GM18873 (cell line): Measurements from ENCODE around the gene EHBP1L1.

Experiments used
- ATAC-seq: cut with Tn5 transposase; IDR thresholded peaks from one replicate; pipeline ENCODE4 v1.9.1; 2021; ENCODE audit warnings: mild to moderate bottlenecking, moderate library complexity, moderate number of reproducible peaks; ENCODE audit not compliant: unreplicated experiment, low FRiP score

EHBP1L1 gene

DNA sequence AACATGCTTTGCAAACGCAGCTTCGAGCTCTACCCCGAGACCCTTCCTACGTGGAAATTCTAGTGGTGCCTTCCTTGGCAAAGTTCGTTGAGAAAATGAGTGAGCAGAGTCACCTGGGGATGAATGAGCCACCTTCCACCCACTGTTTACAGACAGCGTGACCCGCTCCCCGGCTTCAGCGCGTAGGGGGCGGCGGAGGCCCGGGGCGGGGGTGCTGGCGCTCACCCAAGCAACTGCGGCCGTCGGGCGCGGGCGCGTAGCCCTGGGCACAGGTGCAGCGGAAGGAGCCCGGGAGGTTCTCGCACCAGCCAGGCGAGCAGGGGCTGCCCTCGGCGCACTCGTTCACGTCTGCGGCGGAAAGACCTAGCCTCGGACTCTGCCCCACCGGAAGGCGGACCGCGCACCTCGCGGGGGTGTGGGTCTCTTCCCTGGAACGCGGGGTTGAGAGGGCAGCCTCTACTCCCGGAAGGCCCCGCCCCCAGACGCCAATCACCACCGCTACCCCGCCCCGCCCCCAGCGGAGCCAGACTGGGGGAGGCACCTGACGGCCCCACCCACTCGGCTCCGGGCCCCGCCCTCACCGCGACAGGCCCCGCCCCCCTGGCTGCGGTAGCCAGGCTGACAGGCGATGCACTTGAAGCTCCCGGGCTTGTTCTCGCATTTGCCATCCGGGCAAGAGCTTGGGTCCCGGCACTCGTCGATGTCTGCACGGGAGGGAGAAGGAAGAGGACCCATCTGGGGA is 29.5 kb upstream of the EHBP1L1 start:
- ATAC-seq = peak; percentile 46

DNA sequence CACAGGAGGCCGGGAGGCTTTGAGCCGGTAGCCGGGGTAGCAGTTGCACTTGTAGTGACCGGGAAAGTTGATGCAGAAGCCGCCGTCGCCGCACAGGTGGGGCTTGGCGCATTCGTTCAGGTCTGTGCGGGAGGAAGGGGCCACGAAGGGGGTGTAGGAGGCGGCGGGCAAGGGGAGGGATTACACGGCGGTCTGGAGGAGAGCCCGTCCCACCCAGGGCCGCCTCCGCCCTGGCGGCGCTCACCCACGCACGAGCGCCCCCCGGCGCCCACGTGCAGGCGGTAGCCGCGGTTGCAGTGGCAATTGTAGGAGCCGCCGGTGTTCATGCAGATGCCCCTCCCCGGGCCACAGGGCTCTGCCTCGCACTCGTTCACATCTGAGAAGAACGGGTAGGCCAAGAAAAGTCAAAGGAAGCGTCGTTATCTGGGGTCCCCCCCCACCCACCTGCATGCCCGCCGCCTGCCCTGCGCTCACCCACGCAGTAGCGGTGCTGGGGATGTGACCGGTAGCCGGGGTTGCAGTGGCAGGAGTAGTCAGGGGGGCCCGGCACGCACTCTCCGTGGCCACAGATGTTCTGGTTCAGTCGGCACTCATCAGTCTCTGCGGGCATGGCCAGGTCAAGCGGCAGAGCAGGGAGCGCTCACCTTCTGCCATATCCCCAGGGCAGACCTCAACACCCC is 28.3 kb upstream of the EHBP1L1 start:
- no peak for ATAC-seq

DNA sequence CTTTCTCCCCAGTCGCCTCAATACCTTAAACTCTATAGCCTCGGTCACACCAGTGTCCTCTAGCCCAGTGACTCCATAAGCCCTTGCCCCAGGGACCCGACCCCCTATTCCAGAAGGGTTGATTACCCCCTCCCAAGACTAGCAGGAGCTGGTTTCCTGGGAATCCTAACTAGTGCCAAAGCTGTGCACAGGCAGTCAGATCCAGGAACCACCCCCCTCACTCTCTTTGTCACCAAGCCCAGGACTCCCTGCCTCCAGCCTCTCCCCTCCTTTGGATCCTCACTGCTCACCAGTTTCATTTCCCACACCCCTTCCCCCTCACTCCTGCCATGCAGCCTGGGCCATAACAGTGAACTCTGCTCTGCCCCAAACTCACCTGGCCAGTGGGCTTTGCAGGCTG is 27.5 kb upstream of the EHBP1L1 start:
- no peak for ATAC-seq

DNA sequence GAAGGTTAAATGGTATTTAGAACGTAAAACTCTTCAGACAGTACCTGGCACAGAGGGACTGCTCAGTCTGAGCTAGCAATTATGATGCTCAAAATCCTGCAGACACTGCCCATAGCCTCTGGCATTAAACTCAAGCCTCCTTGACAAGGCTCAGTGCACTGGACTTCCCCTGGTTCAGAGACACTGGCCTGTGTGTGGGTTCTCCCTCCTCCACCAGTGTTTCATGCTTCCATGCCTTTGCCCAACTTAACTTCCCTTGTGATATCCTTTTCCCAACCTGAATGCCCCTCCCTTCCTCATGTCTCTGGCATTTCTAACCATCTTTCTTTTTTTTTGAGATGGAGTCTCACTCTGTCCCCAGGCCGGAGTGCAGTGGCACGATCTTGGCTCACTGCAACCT is 26.8 kb upstream of the EHBP1L1 start:
- ATAC-seq = no peak

DNA sequence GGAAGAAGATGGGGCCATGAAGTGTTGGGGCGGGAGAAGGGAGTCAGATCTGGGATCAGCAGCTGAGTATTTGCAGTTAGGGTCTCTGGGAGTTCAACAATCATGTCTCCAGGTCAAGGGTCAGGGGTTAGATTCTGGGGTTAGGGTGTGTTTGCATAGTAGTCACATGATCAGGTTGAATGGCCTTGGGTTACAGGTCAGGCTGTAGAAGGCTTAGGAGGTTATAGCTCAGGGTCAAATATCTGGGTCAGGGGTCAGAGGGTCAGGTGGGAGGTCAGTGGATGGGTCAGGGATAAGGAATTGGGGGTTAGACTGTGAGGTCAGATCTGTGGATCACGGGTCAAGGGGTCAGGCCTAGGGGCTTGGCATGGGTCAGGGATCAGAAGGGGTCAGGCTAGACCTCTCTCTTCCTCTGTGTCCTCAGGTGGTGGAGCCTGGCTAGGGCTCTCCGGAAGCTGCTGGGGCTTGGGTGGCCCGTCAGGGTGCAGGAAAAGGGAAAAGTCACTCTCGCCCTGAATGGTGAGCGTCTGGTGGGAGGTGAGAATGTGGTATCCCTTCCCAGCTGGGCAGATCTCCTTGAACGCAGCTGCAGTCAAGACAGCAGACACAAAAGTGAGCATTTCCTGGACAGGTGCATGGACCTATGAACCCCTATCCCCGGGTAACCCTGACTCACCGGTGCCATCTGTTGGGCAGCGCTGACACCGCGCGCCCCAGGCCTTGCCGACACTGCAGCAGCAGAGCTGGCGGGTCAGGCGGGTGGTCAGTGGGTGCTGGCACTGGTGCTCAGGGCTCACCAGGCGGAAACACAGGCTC is 24.1 kb upstream of the EHBP1L1 start:
- ATAC-seq = no peak

DNA sequence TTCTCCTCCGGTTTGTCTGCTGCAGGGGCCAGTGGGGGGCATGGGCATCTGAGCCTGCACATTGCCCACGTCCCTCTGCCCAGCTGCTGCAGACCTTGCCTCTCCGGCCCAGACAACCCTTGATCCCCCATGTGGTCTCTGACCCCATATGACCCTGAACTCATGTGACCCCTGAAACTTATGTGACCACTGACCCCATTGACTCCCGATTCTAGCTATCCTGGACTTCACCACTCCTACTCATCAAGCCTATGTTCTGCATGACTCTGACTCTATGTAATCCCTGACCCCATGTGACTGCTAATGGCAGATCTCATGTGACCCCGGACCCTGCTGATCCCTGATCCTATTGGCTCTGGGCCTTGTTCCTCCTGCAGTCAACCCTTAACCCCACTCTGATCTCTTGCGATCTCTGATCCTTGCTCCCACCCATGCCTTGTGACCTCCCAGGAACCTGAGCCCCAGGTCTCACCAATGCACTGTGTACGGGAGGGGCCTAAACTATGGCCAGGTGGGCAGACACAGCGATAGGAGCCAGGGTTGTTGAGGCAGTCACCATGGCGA is 23.4 kb upstream of the EHBP1L1 start:
- ATAC-seq = no peak

DNA sequence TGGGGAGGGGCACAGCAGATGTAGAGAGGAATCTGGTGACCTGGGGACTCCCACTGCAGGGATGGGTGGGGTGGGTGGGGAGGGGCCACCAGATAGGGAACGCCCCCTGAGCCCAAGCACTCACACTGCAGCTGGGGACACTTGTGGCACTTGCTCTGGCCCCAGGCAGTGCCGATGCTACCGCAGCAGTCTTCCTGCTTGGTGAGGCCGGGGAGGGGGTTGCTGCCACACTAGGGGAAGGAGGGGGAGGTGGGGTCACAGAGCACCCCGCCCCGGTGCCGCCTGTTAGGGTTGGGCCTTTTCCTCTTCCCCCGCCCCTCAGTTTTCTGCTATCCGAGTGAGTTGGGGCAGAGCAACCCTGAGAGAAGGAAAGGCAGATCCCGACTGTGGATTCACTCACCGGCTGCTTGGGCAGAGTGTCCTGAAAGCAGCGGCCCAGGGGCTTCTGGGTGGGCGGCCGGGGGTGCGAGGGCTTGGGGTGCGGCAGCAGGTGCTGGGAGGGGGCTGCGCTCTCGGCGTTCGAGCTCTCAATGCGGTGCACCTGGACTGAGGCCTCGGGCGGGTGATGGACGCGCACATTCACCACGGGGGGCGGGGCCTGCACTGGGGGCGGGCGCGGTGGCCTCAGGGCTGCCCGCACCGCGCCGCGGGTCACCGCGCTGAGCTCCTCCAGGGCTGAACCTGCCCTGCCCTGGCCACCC is 22.4 kb upstream of the EHBP1L1 start:
- no peak for ATAC-seq

DNA sequence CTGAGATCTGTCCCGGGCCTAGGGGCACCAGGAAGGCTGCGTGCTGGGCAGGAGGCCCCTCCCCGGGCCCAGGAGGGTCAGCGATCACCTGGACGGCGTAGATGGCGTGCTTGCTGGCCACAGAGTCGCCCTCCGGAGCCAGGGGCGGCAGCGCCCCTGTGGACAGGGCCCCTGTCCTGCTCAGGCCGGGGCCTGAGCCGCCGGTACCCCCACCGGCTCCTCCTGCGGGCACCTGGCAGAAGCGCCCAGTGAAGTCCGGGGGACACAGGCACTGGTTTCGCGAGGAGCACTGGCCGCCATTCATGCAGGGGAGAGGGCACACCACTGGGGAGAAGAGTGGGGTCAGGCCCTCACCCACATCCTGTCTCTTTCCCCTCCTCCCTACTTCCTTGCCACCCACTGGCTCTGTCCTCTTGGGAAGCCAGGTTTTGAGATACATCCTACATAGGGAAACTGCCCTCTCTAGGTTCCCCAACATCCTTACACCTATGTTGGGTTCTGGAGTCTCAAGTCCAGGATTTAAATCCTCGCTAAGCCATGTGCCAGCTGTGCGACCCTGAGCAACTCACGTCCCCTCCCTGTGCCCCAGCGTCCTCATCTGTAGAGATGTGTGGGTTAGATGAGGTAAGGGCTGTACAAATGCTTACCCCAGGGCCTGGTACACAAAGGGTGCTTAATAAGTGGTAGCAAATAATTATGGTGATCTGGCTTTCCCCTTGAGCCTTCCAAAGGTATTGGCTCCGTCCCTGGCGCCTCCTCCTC is 21.6 kb upstream of the EHBP1L1 start:
- no peak for ATAC-seq

DNA sequence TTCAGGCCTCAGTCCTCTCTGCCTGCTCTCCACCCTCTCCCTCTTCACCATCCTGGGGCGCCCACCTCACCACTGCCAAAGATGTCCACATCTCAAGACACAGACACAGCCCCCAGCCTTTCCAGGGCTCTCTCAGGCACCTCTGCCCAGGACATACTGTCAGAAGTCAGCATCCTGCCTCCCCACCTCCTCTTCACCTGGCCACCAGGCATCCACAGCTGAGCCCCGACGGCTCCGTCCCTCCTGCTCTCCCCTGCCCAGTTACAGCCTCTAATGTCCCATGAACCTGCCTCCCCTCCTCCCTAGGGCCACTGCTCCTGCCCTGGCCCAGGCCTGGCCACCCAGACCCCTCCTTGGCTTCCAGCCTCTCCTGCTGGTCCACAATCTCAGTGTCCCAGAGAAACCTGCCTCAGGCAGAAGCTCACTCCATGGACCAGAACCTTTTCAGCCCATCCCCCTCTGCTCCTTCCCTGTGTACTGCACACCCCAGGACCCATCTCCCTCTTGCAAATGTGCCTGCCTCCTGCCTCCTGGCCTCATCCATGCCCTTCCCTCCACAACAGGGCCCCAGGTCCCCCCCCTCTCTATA is 20.9 kb upstream of the EHBP1L1 start:
- no peak for ATAC-seq

DNA sequence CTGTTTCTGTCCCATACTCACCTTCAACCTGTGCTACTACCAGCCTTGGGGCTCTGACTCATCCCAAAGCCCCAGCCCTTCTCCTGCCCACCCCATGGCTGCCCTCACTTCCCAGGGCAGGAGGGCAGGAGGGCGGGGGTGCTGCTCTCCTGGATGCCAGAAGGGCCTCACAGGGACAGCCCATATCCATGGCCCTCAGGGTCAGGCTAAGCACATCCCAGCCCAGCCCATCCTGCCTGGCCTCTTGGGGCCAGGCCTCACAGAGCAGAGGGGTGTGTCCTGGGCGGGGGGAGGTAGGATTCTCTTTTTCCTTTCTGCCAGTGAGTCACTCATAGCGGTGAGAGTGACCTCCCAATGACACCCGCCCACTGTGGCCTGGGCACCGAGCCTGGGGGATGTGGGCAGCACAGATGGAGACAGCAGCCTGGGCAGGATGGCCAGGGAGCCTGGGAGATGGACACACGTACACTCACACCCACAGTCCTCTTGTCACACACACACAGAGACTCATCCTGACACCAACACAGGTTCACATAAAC is 20.1 kb upstream of the EHBP1L1 start:
- ATAC-seq = no peak

DNA sequence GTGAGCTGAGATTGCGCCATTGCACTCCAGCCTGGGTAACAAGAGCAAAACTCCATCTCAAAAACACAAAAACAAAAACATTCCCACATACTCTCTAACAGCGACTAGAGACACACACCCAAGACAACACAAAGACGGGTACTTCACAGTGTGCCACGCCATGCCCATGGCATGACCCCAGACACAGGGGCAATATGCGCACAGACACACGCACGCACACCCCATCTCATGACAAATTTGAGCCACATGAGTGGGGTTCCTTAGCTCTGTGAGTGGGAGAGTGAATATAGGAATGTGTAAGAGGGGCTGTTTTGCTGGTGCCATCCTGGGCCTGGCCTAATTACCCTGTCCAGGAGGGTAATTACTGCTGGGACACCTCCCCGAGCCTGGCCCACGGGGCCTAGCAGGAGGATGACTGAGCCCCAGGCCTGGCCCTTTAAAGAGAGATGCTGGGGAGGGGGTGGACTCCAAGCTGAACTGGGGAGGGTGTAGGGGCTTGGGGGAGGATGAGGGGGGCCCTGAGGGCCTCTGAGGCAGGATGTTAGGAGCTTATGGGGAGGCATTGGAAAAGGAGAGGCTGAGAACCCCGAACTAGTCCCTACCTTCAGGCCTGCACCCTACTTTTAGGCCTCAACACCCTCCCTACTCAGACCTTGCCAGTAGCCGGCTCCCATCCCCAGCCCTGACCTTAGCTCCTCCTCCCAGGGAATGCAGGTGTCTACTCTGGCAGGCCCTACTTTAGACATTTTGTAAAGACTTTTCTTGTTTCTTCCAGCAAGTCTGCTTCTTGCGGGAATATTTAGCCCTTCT is 19.2 kb upstream of the EHBP1L1 start:
- ATAC-seq = no peak

DNA sequence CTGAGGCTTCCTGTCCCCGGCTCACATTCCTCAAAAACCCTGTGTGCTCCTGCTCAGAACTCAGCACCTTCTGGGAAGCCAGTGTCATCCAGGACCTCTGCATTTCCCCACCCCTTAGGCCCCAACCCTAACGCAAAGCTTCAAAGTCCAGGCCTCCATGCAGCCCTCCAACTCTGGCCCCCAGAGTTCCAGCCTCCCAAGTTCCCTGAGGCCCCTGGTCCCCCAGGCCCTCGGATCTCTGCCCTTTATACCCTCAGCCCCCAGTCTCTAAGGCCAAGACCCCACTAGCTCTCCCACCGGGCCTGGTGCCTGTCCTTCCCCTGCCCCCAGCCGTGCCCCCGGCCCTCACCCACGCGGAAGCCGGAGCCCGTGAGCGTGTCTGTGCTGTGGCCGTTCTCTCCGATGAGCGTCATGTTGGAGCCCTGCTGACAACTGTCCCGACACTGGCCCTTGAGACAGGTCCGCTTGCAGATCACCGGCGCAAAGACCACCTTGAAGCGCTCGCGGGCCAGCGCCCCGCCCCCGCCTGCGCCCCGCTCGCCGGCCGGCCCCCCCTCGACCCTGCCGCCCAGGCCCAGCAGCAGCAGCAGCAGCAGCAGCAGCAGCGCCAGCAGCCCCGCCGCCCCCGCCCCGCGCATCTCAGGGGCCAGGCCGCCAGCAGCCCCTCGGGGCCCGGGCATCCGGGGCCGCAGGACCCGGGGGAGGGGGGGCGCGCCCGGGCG is 18.4 kb upstream of the EHBP1L1 start:
- no peak for ATAC-seq

DNA sequence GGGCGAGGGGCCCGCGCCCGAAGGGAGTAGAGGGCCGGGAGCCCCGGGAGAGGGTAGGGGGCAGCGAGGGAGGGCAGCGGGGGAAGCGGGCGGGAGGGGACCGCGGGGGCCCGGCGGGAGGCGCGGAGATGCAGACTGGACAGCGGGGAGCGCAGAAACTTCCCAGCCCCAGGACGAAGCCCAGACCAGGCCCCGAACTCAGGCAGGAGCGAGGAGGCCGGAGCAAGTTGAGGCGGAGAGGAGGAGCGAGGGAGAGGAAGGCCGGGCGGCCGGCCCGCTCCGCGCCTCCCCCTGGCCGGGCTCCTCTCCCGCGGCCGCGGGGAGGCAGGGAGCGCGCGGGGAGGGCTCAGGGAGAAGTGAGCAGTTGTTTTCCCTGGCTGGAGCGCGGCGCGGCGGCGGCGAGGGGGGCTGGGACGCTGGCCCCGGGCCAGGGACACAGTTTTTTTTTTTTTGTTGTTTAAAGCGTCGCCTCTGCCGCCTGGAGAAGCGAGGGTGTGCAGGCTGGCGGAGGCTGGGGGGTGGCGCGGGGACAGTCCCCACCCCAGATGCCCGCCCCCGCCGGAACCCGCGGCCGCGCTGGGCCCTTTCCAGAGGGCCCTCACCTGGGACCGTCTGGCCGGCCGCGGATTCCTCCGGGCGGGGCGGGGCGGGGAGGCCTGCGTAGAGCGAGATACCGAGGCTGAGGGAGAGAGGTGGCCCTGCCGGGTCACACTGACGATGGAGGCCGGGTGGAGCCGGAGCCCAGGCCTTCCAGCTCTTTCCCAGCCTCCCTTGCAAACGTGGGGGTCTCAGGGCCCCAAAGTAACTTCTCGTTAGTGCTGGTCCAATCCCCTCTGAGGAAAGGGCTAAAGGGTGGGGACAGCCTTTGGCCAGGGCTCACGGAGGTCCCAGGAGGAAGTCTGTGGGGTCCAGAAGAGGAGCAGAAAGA is 17.6 kb upstream of the EHBP1L1 start, which contains the start of gene LTBP3:
Gene LTBP3 (minus strand): TSS at position 358 of the 928 bp plus-strand sequence. CDS start 400 bp downstream, outside the sequence.
- no peak for ATAC-seq

DNA sequence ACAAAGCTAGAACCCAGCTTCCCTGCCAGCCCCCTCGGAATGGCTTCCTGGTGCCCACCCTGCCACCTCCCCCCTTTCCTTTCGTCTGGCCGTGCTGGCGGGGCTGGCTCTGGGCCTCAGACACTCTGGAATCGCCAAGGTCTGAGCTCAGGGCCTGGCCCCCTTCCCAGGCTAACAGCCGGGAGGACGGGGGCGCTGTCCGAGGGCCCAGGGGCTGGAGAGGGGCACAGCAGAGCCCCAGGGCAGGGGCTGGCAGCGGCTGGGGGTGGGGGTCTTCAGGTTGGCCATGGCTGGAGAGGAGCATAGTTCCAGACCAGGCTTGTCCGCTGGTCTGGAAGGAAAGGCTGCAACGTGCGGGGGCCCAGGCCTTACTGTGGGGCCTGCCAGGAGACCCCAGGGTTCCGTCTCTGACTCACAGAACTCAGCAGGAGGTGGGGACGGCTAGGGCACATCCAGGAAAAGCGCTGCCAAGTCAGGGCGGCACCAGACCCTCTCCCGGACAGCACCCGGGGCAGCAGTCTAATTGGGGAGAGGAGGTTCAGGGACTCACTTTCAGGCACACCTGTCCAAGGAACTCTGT is 16.8 kb upstream of the EHBP1L1 start:
- no peak for ATAC-seq

DNA sequence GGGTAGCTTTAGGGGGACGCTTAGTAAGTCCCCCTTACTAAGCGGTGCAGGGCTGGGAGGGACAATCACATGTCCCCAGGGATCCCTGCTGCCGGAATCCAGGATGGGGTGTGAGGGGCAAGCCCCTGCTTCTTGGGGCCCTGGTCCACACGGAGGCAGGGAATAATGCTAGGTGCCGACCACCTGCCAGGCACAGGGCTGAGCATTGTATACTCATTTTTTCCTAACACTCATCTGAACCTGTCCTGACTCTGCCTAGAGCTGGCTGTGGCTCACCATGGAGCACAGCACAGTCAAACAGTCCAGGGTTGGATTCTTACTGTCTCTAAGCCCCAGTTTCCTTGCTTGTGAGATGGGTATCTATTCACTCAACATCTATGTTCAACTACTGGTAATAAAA is 16.3 kb upstream of the EHBP1L1 start:
- ATAC-seq = no peak

DNA sequence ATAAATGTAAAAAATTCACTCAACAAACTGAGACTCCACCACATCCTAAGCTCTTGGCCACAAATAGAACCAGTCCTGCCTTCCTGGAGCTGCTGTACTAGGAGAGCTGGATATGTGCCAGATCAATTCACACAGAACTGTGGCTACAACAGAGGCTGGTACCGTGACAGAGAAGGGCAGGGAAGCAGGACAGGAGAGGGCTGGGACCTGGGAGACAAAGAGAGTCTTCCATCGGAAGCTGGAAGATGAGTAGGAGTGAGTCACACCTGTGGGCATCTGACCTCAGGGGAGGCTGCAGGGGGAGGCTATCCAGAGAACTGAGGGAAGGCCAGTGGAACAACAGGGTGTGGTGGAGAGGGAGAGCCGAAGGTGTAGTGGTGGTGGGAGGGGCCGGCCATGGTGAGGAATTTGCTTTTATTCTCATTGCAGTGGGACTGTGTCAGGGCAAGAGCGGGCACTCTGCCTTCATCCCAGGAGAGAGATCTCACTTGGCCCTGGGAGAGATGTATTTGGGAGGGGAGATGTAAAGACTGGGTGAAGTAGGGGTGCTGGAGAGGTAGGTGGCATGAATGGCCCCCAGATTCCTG is 15.8 kb upstream of the EHBP1L1 start:
- no peak for ATAC-seq
